Transverse colon (tissue), 3 donors: ENCODE measurements around the gene SEBOX.

ENCODE experiments used
- CTCF ChIP-seq, 5 experiments: fragments of 200-600 bp in 3 of 5; fragments of 450-650 bp in 2 of 5; sonication (generic) in 3 of 5; IDR thresholded peaks; 1 replicate in 2 of 5; 2 replicates in 3 of 5; pipeline ENCODE4 v1.5.1; 2016 to 2017; ENCODE audit warnings: antibody characterized with exemption in 5 of 5, inconsistent platforms in 3 of 5, mild to moderate bottlenecking in 2 of 5, moderate library complexity in 1 of 5
- EP300 ChIP-seq: sonication (generic); formaldehyde crosslinking; IDR thresholded peaks from one replicate; pipeline ENCODE4 v1.6.1; 2017; ENCODE audit warnings: antibody characterized with exemption, low read depth
- POLR2A ChIP-seq: fragments of 450-650 bp; IDR thresholded peaks from one replicate; pipeline ENCODE4 v1.6.1; 2016; ENCODE audit warnings: antibody characterized with exemption, mild to moderate bottlenecking, moderate library complexity

GRCh38 chr17:28350271-28350670 lies 14.7 kb downstream of the SEBOX start:
- TF ChIP-seq CTCF (IDR thresholded peaks at IDR 0.05): no peak
- TF ChIP-seq POLR2A: no peak
- no peak for TF ChIP-seq EP300
